ENCODE measurements around the gene ADD3.

GRCh38 chr10:109971634-109972033 is 36.1 kb upstream of the ADD3 start:
- TF ChIP-seq CTCF (conservative IDR thresholded peaks at IDR 0.05 in 1 of 2, IDR thresholded peaks at IDR 0.05 in 1 of 2; ENCODE audit: extremely low read depth in 1 of 2, insufficient read depth in 1 of 2, low read depth in 1 of 2, low read length in 2 of 2) = no peak
- TF ChIP-seq EZH2 (IDR thresholded peaks at IDR 0.05; ENCODE audit: borderline replicate concordance, low read length) = no peak

All from mammary epithelial cell (primary cell).